ENCODE measurements around the gene MBTD1. TPM values are rescaled to one million over a fixed set of nuclear protein-coding genes. Genes with fewer than 3 reads are reported as not detected.
A peak's percentile ranks its signal among the peaks of the same experiment; 100 is the strongest.

The MBTD1 gene
- total RNA-seq, 1 donor from 2014 or later = 69.8 TPM

DNA sequence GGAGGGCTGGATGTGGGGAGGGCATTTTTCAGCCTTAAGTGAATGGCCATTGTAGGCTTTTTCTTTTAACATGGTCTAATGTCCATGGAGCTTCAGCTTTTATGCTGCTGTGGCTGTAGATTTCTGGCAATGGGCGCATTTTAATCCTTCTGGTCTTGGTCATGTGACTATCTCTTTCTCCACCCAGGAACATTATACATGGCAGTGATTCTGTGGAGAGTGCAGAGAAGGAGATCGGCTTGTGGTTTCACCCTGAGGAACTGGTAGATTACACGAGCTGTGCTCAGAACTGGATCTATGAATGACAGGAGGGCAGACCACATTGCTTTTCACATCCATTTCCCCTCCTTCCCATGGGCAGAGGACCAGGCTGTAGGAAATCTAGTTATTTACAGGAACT is 98.3 kb downstream of the MBTD1 start:
- peaks cover 30% of the 10 kb centered on the region for H3K36me3 Mint-ChIP-seq
- no peak overlapping the region for H3K4me3 Mint-ChIP-seq
- Histone ChIP-seq H3K79me2 (ENCODE audit: low read depth) (peaks cover 26% of the 10 kb centered on the region), H3K27me3 (no peaks in the 10 kb centered on the region), H3K27ac (no peak overlapping the region), H3K4me2 (no peak overlapping the region), H3K4me3 (no peak overlapping the region), H3K9ac (no peak overlapping the region), H3K9me3 (ENCODE audit: low read depth) (no peaks in the 10 kb centered on the region), H2AFZ (replicated peaks) (no peak overlapping the region), H3F3A (ENCODE audit: low read depth) (peaks cover 15% of the 10 kb centered on the region), H4K20me1 (ENCODE audit: low read depth) (peaks cover 10% of the 10 kb centered on the region), H3K36me3 (peaks cover 13% of the 10 kb centered on the region), H3K4me1 (no peaks in the 10 kb centered on the region)
- no peak for DNase-seq (ENCODE audit: low spot score)
- H3K9me3 Mint-ChIP-seq = no peaks in the 10 kb centered on the region
- peaks cover 4% of the 10 kb centered on the region for H3K27me3 Mint-ChIP-seq (ENCODE audit: insufficient read depth, low read depth)
- TF ChIP-seq EZH2phosphoT487 (IDR thresholded peaks at IDR 0.05) (no peak), CTCF (IDR thresholded peaks at IDR 0.05) (no peak), EZH2 (IDR thresholded peaks at IDR 0.05) (no peak)
- no peak overlapping the region for H3K27ac Mint-ChIP-seq
- H3K4me1 Mint-ChIP-seq = peaks cover 11% of the 10 kb centered on the region

DNA sequence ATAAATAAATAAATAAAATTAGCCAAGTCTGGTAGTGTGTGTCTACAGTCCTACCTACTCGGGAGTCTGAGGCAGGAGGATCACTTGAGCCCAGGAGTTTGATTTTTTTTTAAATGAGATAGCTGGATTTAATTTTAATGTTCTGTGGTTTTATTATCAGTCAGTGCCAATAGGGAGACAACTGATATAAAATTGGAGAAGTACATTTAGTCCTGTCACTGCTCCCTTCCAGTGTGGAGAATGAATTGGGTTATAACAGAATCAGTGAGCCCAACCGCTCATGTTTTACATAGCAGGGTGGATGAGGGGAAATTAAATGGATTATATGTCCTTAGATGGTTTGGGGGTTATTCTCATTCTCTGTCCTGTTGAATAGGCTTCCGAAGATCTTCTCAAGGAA is 100.2 kb downstream of the MBTD1 start:
- H3K4me3 Mint-ChIP-seq = no peak overlapping the region
- TF ChIP-seq CTCF (IDR thresholded peaks at IDR 0.05) = no peak
- TF ChIP-seq EZH2phosphoT487 (IDR thresholded peaks at IDR 0.05) = no peak
- no peak for TF ChIP-seq EZH2 (IDR thresholded peaks at IDR 0.05)

GRCh38 chr17:51155416-51155815 is 104.4 kb downstream of the MBTD1 start:
- Mint-ChIP-seq H3K4me1 (peaks cover 4% of the 10 kb centered on the region), H3K4me3 (no peak overlapping the region), H3K36me3 (peaks cover 19% of the 10 kb centered on the region), H3K27me3 (ENCODE audit: insufficient read depth, low read depth) (peaks cover 2% of the 10 kb centered on the region), H3K9me3 (no peaks in the 10 kb centered on the region), H3K27ac (no peak overlapping the region)
- Histone ChIP-seq H3K4me3 (no peak overlapping the region), H3K36me3 (peaks cover 4% of the 10 kb centered on the region), H3K9ac (no peak overlapping the region), H4K20me1 (ENCODE audit: low read depth) (no peaks in the 10 kb centered on the region), H3K27ac (no peak overlapping the region), H2AFZ (replicated peaks) (no peak overlapping the region), H3K9me3 (ENCODE audit: low read depth) (no peaks in the 10 kb centered on the region), H3F3A (ENCODE audit: low read depth) (peaks cover 12% of the 10 kb centered on the region), H3K4me2 (peak overlapping the region; percentile 86), H3K4me1 (peaks cover 16% of the 10 kb centered on the region), H3K79me2 (ENCODE audit: low read depth) (peaks cover 57% of the 10 kb centered on the region), H3K27me3 (no peaks in the 10 kb centered on the region)
- DNase-seq (ENCODE audit: low spot score) = no peak
- TF ChIP-seq EZH2 (IDR thresholded peaks at IDR 0.05) = no peak
- TF ChIP-seq CTCF (IDR thresholded peaks at IDR 0.05) = no peak
- no peak for TF ChIP-seq EZH2phosphoT487 (IDR thresholded peaks at IDR 0.05)

More for the DNA sequence above, 100.2 kb downstream of the MBTD1 start:
- no peak overlapping the region for H2AFZ ChIP-seq (replicated peaks)
- no peaks in the 10 kb centered on the region for H3K27me3 ChIP-seq
- no peaks in the 10 kb centered on the region for H3K9me3 ChIP-seq (ENCODE audit: low read depth)
- no peak overlapping the region for H3K4me3 ChIP-seq
- H3K27ac ChIP-seq = no peak overlapping the region
- peaks cover 6% of the 10 kb centered on the region for H3K4me1 ChIP-seq
- peaks cover 13% of the 10 kb centered on the region for H3K36me3 ChIP-seq
- Mint-ChIP-seq H3K4me1 (peaks cover 4% of the 10 kb centered on the region), H3K27me3 (ENCODE audit: insufficient read depth, low read depth) (peaks cover 2% of the 10 kb centered on the region), H3K9me3 (no peaks in the 10 kb centered on the region), H3K36me3 (peaks cover 33% of the 10 kb centered on the region), H3K27ac (no peak overlapping the region)
- H3K9ac ChIP-seq = no peak overlapping the region
- H4K20me1 ChIP-seq (ENCODE audit: low read depth) = no peaks in the 10 kb centered on the region
- peaks cover 45% of the 10 kb centered on the region for H3K79me2 ChIP-seq (ENCODE audit: low read depth)
- DNase-seq (ENCODE audit: low spot score) = no peak
- H3K4me2 ChIP-seq = no peak overlapping the region
- H3F3A ChIP-seq (ENCODE audit: low read depth) = peaks cover under 1% of the 10 kb centered on the region

All from neural progenitor cell (in vitro differentiated cells).